HG03378 (cell line): ENCODE results near the gene C15orf62.

Experiments used
- ATAC-seq: cut with Tn5 transposase; IDR thresholded peaks from one replicate; pipeline ENCODE4 v1.9.1; 2021; ENCODE audit warnings: mild to moderate bottlenecking, moderate library complexity; ENCODE audit not compliant: unreplicated experiment

C15orf62 gene

DNA sequence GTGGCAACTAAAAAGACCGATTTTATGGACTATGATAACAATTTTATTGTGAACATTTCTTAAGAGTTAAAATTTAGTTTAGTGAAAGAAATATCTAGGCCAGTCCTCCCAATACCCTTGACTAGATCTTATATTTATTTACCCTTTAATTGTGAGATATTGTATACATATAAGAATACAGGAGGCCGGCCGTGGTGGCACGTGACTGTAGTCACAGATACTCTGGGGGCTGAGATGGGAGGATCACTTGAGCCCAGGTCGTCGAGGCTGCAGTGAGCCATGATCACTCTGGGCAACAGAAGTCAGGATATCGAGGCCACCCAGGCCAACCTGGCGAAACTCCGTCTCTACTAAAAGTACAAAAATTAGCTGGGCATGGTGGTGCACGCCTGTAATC, 14.0 kb upstream of the C15orf62 start:
- no peak for ATAC-seq

DNA sequence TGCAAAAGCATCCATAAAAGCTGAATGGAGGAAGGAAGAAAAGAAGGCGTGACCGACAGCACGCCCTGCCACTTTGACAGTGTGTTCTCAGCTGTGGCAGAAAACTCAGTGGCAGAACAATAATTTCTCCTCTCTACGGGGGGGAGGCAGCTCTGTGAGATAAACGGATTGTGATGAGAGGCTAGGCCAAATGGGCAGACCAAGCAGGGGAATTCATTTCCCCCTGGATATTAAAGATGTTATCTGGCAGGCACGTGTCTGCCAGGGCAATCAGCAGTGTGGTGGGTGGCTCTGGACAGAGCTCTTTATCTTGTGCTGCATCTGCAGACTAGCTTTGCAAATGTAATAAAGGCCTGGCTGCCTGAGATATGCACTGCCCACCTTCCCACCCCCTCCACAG, 12.8 kb upstream of the C15orf62 start:
- ATAC-seq, result no peak

GRCh38 chr15:40759961-40760360, 9.8 kb upstream of the C15orf62 start:
- ATAC-seq, result no peak

DNA sequence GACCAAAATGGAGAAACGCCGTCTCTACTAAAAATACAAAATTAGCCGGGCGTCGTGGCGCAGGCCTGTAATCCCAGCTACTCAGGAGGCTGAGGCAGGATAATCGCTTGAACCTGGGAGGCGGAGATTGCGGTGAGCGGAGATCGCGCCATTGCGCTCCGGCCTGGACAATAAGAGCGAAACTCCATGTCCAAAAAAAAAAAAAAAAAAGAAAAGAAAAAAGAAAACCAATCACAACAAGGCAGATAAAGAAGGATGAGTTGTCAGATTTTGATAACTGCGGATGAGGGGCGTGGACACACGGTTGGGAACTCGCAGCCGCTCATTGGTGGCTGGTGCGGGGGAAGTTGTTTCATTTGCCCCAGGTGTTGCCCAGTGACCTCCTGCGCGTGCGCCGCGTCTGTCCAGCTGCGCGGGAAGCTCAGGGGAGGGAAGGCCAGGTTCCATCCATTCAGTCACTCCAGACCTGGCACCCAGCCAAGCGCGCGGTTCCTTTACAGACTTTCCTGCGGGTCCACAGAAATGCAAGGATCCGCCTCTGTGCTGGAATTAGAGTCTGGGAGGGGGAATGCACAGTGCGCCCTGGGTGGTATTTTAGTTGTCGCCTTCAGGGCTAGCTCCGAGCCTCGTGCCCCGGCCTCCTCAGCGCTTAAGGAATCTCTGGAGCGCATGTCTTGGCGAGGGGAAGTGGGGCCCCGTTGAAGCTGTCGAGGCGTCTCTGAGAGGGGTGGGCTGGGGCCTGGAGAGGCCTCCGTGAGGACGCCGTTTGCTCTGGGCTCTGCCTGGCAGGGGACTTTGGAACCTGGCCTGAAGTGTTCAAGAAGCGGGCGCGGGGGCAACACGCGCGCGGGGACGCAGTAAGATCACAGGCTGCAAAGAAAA, 6.6 kb upstream of the C15orf62 start:
- ATAC-seq, result peak; percentile 2

DNA sequence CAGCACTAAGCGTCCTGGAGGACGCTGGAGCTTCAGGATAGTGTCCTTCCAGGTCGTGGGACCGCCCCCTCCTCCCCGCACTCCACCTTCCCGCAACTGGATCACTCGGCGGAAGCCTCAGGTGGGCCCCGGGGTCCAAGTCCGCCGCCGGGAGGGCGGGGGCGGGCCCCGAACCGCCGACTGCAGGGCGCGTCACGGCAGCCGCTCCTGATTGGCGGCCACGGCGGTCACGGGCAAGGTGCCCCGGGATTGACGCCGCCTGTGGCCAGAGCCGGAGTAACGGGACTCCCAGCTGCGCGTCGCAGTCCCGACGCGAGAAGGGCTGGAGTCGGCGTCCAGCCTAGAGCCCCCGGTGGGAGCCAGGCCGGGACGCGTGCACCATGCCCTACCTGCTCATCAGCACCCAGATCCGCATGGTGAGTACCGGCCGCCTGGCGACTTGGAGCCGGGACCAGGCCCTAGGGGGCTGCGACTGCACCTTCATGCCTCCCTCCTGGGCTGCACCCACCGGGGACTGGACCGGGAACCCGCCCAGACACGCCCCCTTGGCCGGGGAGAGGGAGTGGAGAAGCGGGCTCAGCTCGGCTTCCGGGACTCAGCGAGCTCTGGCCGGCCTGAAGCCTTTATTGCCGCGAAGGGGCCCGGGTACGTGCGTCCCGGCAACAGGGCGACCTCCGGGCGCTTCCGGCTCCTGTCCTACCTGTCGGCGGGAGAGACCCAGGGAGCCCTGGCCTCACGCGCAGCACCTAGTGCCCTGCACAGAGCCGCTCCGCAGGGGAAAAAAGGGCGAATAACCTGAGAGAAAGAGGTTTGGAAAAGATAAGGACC, 5.8 kb upstream of the C15orf62 start, which contains the start of gene GCHFR:
Gene GCHFR (plus strand): TSS at position 268 of the 828 bp plus-strand sequence. CDS start 113 bp downstream, at position 381.
- ATAC-seq, result peak; percentile 36

- ATAC-seq, result no peak
Measured at GRCh38 chr15:40764629-40765103, 5.1 kb upstream of the C15orf62 start.

DNA sequence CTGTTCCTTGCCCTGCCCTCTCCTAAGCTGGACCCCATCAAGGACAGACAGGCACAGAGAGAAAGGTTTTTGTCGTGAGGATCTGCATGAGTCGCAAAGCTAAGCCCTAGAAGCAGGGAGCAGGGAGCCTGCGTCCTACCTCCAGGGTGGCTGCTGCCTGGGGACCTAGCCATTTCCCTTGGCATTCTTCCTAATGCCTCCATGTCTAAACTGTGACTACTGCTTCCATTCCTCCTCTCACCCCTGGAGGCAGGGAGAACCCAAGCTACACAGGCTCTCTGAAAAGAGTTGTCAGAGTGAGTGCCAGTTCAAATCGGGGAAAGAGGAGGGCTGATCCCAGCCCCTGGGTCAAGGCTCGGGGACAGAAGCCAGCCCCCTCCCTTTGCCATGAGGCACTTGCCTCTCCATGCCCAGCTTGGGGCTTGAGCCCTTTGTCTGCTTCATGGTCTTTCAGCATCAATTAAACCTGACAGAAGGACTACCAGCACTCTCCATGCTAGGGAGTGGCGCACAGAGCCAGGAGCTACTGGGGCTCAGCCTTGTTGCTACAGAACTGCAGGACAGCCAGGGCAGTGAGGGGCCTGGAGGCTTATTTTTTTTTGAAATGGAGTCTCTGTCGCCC, 3.5 kb upstream of the C15orf62 start:
- no peak for ATAC-seq

- ATAC-seq, result no peak
Measured at GRCh38 chr15:40766906-40767837, 2.6 kb upstream of the C15orf62 start.

DNA sequence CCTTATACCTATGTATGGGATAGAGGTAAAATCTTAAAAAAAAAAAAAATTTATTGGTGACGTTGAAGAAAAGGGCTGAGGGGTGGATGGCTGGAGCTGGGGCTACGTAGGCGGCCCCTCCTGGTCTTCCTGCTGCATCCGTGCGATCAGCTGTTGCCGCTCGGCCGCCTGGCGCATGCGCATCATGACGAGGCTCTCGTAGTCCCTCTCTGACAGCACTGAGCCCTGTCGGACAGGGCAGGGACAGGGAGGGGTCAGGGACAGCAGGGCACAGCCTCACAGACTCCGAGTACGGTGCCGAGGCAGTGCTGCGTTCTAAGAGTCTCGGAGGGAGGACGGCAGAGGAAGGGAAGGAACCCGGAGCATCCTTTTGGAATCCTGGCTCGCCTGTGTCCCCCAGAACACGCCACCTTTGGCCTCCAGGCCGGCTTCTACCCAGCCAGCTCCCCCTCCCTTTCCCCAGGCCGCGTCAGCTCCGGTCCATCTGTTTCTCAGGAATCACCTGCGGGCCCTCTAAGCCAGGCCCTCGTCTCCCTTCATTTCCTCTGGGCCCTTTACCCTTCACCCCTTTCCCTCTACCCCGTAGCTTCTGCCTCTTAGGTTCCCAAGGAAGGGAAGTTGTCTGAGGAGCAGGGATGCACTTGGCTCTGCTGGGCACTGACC, 1.8 kb upstream of the C15orf62 start:
- no peak for ATAC-seq

- ATAC-seq, result no peak
Measured at GRCh38 chr15:40768521-40769273, 1.1 kb upstream of the C15orf62 start.

DNA sequence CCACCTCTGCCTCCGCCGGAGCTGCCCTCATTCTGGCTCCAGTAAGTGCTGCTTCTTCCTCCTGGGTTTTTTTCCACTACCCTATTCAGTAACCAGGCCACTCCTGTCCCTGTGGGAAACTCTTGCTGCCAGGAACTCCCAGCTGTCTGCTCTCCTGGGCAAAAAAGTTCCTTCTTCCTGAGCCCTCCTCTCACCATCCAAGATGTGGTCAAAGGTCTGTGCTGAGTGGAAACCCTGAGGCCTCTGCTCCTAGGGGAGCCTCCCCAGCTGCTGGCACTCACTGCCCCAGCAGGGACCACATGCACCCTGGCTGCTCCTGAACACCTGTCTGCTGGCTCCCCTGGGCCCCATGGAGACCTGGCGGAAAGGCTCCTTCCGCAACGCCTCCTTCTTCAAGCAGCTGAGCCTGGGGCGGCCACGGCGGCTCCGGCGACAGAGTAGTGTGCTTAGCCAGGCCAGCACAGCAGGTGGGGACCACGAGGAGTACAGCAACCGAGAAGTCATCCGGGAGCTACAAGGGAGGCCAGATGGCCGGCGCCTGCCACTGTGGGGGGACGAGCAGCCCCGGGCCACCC, 454 bp downstream of the C15orf62 start:
- ATAC-seq, result no peak

GRCh38 chr15:40771242-40771641, 1.5 kb downstream of the C15orf62 start:
- no peak for ATAC-seq

DNA sequence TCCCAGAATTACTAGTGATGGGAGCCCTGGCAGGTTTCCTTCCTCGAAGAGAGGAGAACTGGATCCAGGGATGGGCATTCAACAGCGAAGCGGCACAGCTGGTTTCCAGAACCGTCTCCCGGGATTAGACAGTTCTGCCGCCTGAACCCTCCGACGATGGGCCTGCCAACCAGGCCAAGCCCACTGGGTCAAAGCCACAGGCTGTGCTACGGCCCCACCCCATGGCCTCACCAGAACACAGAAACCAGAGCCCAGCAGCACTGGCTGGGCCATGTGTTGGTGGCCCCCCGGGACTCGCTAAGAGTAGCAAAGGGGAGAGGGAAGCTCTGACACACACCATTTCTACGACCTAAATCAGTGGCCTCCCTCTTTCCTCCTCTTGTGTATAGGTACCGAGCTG, 2.2 kb downstream of the C15orf62 start:
- no peak for ATAC-seq

GRCh38 chr15:40773496-40773895, 3.7 kb downstream of the C15orf62 start:
- ATAC-seq, result no peak

- ATAC-seq, result no peak
Measured at GRCh38 chr15:40773902-40774301, 4.1 kb downstream of the C15orf62 start.

DNA sequence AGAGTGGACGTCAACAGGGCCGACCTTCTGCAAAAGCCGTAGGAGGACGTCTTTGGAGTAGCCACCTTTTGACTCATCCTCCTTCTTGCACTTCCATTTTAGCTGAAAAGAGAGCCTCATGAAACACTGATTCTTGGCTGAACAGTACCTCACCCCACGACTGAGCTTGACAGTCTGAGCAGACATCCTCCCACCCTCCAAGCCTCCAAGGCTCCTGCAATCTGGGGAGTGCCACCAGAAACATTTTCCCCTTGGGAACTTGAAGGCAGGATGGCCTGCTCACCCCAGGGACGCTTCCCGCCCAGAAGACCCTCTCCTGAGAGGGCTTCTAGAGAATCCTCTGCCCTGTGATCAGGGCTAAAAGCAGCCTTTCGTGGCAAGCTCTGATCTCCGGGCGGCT, 5.2 kb downstream of the C15orf62 start:
- ATAC-seq, result no peak

DNA sequence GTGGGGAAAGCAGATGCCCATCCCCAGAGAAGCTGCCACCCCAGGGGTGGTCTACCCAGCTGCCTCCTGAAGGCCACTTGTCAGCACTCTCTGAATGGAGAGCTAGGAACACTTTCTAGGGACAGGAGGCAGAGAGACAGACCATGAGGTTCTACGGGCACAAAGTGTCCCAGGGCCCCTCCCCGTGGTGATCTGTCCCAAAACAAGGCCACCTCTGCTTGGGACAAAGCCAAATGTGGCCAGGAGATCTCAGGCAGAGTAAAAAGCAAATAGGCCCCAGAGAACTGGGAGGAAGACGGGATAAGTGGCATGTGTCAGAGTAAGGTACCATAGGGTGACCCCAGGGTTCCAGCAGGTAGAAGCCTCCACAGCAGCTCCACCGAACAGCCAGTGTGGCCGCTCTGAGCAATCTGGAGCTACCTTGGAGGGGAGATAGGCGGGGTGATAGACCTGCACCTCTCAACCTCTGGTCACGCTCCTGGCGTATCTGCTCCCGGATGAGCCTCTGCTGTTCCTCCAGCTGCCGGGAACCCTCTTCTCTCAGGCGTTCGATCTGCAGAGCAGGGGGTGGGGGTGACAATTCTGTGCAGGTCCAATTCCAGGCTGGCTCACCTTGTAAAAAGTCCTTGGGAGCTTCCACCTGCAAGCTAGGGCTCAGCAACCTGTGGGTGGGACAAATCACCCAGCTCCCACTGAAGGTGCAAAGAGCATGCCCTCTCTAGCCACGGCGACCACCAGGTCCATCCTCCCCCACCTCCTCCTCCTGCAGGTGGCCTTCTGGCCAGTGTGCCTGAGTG, 6.2 kb downstream of the C15orf62 start:
- ATAC-seq, result no peak
